EL (cell line): ENCODE results near the gene ADIPOQ.
"Not testable (repeated sequence)": the region's sequence is repeated elsewhere in the genome, so short reads cannot be mapped to it uniquely, and the experiment has no call there.

ENCODE experiments used
- DNase-seq: peaks from one replicate; pipeline ENCODE4 v3.0.0-alpha.2; 2016

Gene ADIPOQ

GRCh38 chr3:186873796-186874195 is 31.3 kb downstream of the ADIPOQ start:
- not testable (repeated sequence) for DNase-seq

GRCh38 chr3:186874216-186874615 is 31.7 kb downstream of the ADIPOQ start:
- DNase-seq = not testable (repeated sequence)

- not testable (repeated sequence) for DNase-seq
Observed at GRCh38 chr3:186874841-186875240, 32.3 kb downstream of the ADIPOQ start.

DNA sequence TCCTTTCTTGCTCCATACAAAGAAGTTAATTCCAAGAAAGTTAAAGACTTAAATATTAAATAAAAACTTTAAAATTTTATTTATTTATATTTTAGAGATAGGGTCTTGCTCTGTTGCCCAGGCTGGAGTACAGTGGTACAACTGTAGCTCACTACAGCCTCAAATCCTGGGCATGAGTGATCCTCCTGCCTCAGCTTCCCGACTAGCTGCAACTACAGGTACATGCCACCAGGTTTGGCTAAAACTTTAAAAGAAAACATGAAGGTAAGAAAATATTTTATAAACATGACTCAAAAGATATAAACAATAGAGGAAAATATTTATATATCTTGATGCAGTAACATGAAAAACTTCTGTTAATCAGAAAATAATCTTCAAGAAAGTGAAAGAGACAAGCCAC is 33.2 kb downstream of the ADIPOQ start:
- no peak for DNase-seq

DNA sequence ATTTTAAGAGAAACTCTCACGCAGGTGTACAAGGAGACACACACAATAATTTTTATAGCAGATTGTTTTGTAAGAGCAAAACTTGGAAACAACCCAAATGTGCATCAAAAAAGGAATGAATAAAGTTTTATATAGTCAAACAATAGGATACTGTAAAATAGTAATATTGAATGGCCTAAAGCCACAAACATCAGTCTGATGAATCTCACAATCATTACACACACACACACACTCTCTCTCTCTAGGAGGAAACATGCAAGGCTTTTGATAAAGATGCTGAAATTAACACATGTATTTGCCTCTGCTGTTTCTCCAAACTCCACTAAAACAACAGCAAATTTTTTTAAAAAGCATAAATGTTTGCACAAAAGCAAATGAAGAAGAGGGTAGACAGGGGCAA is 37.3 kb downstream of the ADIPOQ start:
- DNase-seq = no peak

- no peak for DNase-seq
Observed at GRCh38 chr3:186880406-186880805, 37.9 kb downstream of the ADIPOQ start.

GRCh38 chr3:186882150-186882524 is 39.6 kb downstream of the ADIPOQ start:
- peak; percentile 17 for DNase-seq

DNA sequence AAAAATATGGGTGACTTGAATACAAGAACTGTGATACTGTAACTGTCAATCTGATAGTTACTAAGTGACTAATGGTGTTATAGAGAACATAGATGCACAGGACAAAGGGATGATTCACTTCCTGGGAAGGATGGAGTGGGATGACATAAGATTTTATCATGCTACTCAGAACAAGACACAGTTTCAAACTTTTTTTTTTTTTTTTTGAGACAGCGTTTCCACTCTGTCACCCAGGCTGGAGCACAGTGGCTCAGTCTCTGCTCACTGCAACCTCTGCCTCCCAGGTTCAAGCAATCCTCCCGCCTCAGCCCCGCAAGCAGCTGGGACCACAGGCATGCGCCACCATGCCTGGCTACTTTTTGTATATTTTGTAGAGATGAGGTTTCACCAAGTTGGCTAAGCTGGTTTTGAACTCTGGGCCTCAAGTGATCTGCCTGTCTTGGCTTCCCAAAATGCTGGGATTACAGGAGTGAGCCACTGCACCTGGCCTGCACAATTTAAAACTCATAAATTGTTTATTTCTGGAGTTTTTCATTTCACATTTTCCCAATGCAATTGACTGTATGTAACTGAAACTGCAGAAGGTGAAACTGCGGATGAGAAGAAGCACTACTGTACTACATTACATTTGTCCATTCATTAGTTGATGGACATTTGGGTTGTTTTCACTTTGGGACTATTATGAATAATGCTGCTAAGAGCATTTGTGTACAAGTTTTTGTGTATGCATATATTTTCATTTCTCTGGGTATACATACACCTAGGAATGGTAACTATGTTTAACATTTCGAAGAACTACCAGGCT is 40.6 kb downstream of the ADIPOQ start:
- peak; percentile 89 for DNase-seq

DNA sequence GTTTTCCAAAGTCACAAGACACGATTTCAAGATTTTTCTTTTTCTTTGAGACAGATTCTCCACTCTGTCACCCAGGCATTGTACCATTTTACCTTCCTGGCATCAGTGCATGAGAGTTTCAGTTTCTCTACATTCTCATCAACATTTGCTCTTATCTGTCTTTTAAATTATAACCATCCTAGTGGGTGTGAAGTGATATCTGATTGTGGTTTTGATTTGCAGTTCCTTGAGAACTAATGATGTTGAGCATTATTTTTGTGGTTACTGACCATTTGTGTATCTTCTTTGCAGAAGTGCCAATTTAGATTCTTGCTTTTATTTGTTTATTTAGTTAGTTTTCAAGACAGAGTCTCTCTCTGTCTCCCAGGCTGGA is 41.2 kb downstream of the ADIPOQ start:
- no peak for DNase-seq

DNA sequence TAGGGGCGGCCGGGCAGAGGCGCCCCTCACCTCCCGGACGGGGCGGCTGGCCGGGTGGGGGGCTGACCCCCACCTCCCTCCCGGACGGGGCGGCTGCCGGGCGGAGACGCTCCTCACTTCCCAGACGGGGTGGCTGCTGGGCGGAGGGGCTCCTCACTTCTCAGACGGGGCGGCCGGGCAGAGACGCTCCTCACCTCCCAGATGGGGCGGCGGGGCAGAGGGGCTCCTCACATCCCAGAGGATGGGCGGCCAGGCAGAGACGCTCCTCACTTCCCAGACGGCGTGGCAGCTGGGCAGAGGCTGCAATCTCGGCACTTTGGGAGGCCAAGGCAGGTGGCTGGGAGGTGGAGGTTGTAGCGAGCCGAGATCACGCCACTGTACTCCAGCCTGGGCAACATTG is 42.4 kb downstream of the ADIPOQ start:
- DNase-seq = not testable (repeated sequence)

DNA sequence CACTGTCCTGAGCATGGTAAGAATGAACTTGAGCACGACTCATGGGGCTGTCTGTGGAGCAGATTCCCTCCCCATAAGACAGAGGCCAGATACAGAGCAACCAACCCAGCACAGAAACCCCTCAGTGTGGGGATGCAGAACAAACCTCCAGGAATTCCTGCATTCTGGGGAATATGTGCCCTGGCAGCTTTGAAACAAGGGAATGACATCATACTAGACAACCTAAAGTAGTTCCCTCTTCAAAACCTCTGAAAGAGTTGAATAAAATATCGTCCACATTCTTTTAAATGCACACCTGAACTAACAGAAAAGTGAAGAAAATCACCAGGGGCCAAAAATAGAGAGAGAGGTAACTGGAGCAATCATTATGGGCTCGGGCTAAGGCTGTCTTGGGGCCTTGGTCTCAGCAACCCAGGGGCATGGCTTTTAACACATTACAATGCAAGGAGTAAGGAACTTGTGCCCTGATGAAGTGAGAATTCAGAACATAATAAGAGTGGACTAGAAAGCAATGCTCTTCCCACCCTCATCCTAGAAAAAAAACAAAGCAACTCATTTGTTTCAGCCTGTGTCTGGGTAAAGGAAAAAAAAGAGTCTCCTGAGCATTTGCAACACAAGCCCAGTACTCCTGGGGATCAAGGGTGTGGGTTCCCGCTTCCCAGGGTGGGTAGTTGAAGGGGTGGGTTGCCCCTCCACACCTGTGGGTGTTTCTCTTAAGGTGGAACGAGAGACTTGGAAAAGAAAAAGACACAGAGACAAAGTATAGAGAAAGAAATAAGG is 43.9 kb downstream of the ADIPOQ start:
- no peak for DNase-seq

- not testable (repeated sequence) for DNase-seq
Observed at GRCh38 chr3:186887507-186887938, 45.0 kb downstream of the ADIPOQ start.

DNA sequence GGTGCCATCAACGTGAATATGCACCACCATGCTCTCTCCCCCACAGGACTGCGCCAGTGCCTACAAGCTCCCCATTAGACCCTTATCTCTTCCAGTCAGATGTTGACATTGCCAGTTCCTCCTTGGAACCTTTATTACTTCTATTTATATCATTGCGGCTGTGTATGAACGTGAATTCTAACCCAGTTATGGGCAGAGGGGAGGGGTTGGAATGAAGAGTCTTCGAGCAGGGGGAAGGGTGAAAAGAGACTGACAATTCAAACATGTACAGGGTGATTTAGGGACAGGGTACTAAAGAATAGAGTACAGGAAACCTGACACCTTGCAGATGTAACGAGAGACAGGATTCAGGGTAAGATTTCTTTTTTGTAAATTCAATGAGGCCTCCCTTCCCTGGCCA is 46.1 kb downstream of the ADIPOQ start:
- no peak for DNase-seq

- not testable (repeated sequence) for DNase-seq
Observed at GRCh38 chr3:186889698-186890097, 47.2 kb downstream of the ADIPOQ start.

DNA sequence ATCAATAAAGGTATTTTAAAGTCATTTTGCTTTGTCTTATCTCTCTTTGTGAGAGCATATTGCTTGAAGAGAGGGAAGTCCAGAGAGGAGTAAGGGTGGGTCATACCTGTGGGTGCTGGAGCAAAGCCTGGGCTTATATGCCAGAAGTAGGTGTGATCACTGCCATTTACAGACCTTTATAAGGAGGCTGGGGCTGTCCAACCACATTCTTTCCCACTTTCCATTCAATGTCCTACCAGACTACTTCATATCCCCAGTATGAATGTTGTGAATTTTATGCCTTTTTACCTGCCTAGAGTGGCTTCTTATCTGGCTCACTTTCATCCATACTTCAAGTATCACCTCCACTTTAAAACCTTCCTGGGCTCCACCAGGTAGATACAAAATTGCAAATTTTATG is 48.4 kb downstream of the ADIPOQ start:
- no peak for DNase-seq

DNA sequence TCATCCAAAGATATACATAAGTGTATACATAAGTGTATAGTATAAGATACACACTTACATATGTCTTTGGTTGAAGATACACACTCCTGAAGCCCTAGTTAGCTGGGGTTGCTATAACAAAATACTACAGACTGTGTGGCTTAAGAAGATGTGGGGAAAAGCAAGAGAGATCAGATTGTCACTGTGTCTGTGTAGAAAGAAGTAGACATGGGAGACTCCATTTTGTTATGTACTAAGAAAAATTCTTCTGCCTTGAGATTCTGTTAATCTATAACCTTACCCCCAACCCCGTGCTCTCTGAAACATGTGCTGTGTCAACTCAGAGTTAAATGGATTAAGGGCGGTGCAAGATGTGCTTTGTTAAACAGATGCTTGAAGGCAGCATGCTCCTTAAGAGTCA is 50.6 kb downstream of the ADIPOQ start:
- not testable (repeated sequence) for DNase-seq

DNA sequence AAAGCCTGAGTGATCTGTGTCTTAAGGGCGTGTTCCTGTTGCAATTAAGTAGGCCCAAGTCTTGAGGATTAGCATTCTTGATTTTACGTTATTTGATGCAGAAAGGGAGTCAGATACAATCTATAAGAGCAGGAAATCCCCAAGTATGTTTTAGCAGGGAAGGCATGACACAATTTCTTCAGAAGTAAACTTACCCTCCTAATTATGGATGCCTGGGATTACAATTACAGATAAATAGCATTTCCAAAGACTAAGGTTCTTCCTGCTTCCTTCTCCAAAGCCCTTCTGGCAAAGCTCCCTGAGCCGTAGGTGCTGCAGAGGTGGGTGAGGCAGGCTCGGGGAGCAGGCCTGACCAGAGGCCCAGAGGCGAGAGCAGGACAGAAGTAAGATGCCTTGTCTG is 52.9 kb downstream of the ADIPOQ start:
- DNase-seq = no peak

DNA sequence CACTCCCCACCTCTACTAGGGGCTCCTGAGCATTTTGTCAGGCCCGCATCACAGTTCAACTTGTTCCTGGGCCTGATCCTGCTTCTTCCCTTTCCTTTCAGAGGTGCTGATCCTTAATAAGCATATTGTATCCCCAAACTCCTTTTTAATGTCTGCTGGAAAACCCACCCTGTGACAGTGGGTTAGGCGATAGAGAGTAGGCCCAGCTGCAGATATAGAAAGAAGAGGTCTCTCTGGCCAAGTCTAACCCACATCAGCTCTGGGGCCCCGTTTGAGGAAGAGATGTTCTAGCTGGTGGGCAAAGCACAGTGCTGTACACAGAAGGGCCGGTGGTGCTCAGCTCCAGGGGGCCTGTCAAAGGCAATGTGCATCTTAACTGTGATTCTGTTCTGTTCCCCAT is 53.5 kb downstream of the ADIPOQ start:
- no peak for DNase-seq

- no peak for DNase-seq
Observed at GRCh38 chr3:186896875-186897274, 54.4 kb downstream of the ADIPOQ start.

DNA sequence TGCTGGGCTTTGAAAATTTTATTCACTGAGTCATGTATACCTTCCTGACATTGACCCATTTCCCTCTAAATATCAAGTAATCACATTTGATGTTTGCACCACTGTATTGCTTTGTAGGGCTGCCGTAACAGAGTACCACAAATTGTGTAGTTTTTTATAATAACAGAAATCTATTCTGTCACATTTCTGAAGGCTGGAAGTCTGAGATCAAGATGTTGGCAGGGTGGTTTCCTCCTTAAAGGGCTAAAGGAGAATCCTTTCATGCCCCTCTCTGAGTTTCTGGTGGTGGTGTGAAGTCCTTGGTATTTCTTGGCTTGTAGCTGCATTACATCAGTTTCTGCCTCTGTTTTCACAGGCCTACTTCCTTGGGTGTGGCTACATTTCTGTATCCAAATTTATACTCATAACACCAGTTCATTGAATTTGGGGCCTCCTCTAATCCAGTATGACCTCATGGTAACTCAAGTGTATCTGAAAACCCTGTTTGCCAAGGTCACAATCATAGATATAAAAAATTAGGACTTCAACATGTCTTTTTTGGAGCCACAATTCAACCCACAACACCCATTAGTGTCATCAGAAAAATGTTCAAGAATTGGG is 58.7 kb downstream of the ADIPOQ start:
- peak; percentile 13 for DNase-seq

DNA sequence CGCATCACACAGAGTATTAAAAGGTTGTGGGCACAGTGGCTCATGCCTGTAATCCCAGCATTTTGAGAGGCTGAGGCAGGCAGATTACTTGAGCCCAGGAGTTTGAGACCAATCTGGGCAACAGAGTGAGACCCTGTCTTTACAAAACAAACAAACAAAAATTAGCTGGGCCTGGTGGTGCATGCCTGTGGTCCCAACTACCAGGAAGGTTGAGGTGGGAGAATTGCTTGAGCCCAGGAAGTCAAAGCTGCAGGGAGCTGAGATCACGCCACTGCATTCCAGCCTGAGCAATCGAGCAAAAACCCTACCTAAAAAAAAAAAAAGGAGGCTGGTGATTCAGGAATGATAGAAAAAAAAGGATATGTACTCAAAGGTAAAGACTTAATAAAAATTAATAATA is 59.6 kb downstream of the ADIPOQ start:
- DNase-seq = no peak

- no peak for DNase-seq
Observed at GRCh38 chr3:186902713-186903112, 60.2 kb downstream of the ADIPOQ start.

- not testable (repeated sequence) for DNase-seq
Observed at GRCh38 chr3:186903676-186904075, 61.2 kb downstream of the ADIPOQ start.

- not testable (repeated sequence) for DNase-seq
Observed at GRCh38 chr3:186907075-186907474, 64.6 kb downstream of the ADIPOQ start.
